ENCODE data around the gene DDX24.

The DDX24 gene

DNA sequence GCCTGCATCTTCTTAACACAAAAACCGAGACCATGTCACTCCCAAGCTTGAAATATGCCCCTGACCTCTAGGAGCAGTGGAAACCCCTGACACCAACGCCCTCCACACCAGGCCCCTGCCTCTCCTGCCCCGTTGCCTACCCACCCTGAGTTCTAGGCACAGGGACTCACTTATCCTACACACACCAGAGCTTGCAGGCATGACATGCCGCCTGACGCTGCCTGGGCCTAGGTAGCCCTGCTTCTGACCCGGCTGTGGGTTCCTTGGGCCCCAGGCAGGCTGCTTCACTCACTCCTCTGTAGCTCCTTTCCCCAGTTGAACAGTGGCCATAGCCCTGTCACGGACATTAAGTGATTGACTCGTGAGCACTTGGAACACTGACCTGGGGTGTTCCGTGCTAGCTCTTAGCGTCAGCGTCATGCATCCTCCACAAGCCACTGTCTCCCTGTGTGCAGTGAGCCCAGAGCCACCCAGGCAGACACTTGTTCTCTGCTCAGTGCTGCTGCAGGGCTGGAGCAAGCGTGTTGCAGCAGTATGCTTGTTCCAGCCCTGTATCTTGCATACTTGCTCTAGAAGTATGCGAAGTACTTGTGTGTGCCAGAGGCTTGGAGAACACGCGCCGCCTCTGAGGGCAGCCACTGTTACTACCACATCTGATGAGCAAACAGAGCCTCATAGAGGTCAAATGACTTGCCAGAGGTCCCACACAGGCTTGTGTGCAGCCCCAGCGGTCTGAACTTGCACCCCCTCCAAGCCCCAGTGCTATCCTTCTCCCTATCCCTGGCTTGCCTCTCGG, 39.3 kb downstream of the DDX24 start:
- Mint-ChIP-seq H3K9me3 (ENCODE audit: low read depth) (no peaks in the 10 kb centered on the region), H3K4me1 (ENCODE audit: low read depth) (peaks cover 1% of the 10 kb centered on the region), H3K27me3 (no peaks in the 10 kb centered on the region), H3K36me3 (no peaks in the 10 kb centered on the region), H3K4me3 (no peak overlapping the region), H3K27ac (no peak overlapping the region)

DNA sequence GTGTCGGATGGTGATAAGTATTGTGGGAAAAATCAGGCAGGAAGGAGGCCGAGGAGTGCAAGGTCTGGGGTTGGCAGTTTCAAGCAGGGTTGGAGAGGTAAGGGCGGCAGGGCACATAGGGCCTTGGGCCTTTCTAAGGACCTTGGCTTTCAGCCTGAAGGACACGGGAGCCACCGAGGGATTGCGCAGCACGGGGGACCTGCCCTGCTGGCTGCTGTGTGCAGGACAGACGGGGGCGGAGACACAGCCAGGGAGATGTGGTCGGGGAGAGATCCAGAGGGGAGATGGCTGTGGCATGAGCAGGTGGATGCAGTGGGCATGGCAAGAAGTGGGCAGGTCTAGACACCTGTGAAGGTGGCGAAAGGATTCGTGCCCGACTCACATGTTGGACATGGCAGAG, 40.2 kb downstream of the DDX24 start:
- no peak overlapping the region for H3K4me3 Mint-ChIP-seq
- no peak overlapping the region for H3K27ac Mint-ChIP-seq
- H3K36me3 Mint-ChIP-seq = no peaks in the 10 kb centered on the region
- H3K4me1 Mint-ChIP-seq (ENCODE audit: low read depth) = peaks cover 3% of the 10 kb centered on the region
- no peaks in the 10 kb centered on the region for H3K9me3 Mint-ChIP-seq (ENCODE audit: low read depth)
- no peaks in the 10 kb centered on the region for H3K27me3 Mint-ChIP-seq

DNA sequence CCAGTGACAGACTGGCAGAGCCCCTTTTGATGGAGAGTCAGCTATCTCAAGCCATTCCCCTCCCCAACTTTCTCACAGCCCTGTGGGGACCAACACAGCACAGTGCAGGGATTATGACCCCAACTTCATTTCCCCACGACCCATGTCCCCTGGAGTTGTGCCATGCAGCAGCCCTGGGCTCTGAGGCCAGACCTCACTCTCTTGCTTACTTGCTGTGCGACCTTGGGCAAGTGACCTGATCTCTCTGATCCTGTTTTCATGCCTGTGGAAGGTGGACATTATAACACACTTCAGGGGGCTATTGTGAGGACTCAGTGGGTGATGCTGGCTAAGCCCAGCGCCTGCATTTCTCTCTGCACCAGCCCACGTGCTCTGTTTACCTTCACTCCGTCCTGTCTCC, 40.8 kb downstream of the DDX24 start:
- H3K4me3 Mint-ChIP-seq = no peak overlapping the region
- peaks cover 3% of the 10 kb centered on the region for H3K4me1 Mint-ChIP-seq (ENCODE audit: low read depth)
- no peaks in the 10 kb centered on the region for H3K27me3 Mint-ChIP-seq
- no peak overlapping the region for H3K27ac Mint-ChIP-seq
- H3K9me3 Mint-ChIP-seq (ENCODE audit: low read depth) = no peaks in the 10 kb centered on the region
- no peaks in the 10 kb centered on the region for H3K36me3 Mint-ChIP-seq

DNA sequence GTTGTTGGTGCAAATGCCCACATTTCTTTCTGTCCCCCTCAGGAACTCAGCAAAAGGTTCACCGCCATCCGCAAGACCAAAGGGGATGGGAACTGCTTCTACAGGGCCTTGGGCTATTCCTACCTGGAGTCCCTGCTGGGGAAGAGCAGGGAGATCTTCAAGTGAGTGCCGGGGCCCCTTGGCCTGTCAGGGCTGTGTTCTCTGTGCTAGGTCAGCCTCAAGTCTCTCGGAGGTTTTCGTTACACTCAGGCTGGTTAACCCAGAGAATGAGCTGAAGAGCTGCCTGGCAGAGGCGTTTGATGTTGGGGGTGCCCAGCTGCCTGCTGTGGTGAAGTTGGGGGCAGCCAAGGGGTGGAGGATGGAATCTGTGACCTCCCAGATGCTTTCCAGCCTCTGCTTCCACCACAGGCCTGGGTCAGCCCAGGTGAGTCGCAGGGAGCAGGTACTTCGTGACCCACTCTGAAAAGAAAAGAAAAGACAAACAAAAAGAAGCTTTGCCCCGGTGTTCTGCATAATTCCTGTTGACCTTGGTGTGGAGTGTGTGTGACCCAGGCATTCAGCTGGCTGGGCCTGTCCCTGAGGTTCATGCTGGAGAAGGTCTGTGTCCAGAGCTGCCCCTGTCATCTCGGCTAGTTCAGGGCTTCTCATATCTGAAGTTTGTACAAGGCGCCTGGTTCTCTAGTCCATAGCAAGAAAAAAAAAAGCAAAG, 41.9 kb downstream of the DDX24 start:
- H3K4me3 Mint-ChIP-seq = no peak overlapping the region
- H3K9me3 Mint-ChIP-seq (ENCODE audit: low read depth) = no peaks in the 10 kb centered on the region
- peaks cover 3% of the 10 kb centered on the region for H3K4me1 Mint-ChIP-seq (ENCODE audit: low read depth)
- H3K27ac Mint-ChIP-seq = no peak overlapping the region
- H3K27me3 Mint-ChIP-seq = no peaks in the 10 kb centered on the region
- no peaks in the 10 kb centered on the region for H3K36me3 Mint-ChIP-seq

DNA sequence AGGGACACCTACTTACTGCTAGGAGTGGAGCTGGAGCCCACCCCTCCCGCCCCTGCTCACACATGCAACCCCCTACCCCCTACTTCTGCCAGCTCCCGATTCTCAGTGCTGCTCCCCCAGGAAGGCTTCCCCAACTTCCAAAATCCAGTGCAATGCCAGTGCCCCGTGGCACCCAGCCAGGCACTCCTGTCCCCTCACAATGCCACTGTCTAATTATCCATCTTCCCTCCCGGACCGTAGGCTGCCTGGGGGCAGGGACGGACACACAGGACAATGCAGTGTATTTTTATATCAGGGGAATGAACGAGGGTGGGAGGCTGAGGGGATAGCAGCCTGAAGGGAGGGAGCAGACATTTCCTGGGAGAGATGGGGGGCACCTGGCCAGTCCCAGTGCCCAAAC, 42.5 kb downstream of the DDX24 start:
- Mint-ChIP-seq H3K27ac (no peak overlapping the region), H3K4me1 (ENCODE audit: low read depth) (peaks cover 3% of the 10 kb centered on the region), H3K27me3 (no peaks in the 10 kb centered on the region), H3K36me3 (no peaks in the 10 kb centered on the region), H3K4me3 (no peak overlapping the region), H3K9me3 (ENCODE audit: low read depth) (no peaks in the 10 kb centered on the region)

DNA sequence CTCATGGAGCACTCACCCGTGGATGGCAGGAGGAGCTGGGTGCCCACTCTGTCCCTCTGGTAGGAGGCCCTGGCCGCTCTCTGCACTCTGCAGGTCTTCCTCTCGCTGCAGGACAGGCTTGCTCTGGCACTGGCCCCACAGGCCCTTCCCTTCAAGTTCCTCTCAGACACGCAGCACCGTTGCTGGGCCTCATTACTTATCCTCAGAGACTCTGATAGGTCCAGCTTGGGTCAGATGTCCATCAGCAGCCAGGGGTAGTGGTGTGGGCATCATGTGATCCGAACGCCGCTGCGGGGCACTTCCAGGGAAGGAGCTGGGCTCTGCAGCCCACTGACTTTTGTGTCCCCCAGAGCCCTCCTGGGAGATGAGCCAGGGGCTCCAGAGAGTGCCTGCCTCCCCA, 43.0 kb downstream of the DDX24 start:
- no peaks in the 10 kb centered on the region for H3K27me3 Mint-ChIP-seq
- no peak overlapping the region for H3K4me3 Mint-ChIP-seq
- no peaks in the 10 kb centered on the region for H3K9me3 Mint-ChIP-seq (ENCODE audit: low read depth)
- no peak overlapping the region for H3K27ac Mint-ChIP-seq
- H3K4me1 Mint-ChIP-seq (ENCODE audit: low read depth) = peaks cover 3% of the 10 kb centered on the region
- H3K36me3 Mint-ChIP-seq = no peaks in the 10 kb centered on the region

DNA sequence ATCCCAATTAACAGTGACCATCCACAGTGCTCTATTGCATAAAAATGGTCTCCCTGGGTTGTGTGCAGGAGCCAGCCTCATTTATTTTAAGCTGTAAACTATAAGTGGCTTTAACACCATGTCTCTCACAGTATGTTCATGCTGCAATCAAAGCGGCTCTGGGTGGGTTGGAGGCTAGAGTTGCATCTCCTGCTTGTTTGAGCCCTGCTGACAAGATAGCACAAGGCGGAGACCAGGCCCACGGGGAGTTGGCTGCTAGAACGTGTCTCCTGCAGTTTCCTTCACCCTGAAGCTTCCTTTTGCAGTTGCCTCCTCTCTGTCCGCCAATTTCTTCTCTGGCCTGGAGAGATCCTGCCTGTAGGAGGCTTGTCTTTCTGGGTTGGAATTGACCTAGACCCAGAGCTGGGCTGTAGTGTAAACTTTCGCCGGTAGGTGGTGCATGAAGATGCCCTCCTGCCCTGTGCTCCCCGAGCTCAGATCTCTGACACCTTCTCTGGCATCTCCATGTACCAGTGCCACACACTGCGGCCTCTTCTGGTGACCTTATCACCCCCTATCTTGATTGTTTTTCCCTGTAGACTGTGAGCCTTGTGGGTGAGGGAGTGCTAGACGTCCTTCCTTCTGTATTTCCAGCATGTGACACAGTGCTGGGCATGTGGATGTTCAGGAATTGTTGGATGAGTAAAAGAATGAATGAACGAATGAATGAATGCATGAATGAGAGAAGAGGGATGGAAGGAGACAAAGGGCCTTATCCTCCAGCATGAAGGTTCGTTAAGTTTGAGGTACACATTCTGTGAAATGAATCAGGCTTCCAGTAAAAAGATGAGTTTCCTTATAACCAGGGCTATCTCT, 44.5 kb downstream of the DDX24 start:
- Mint-ChIP-seq H3K27ac (peak overlapping the region; percentile 24), H3K4me1 (ENCODE audit: low read depth) (peaks cover 3% of the 10 kb centered on the region), H3K36me3 (no peaks in the 10 kb centered on the region), H3K27me3 (no peaks in the 10 kb centered on the region), H3K4me3 (no peak overlapping the region), H3K9me3 (ENCODE audit: low read depth) (no peaks in the 10 kb centered on the region)

DNA sequence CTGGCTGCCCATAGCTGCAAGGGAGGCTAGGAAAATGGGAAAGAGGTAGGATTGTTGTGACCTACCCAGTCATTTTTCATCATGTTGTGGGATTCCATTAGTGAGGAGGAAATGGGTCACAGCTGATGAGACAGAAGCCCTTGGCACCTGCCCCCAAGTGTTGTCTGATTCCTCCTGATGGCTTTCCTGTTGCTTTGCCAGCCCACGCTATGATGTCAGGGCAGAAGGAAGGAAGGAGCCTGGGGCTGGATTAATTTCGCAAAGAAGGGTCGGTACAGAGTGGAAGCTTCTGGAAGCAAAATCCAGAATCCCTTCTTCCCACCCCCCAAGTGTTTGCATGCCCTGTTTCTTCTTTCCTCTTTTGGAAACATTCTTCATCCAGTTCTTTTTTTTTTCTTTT, 46.1 kb downstream of the DDX24 start:
- H3K27me3 Mint-ChIP-seq = no peaks in the 10 kb centered on the region
- H3K27ac Mint-ChIP-seq = no peak overlapping the region

DNA sequence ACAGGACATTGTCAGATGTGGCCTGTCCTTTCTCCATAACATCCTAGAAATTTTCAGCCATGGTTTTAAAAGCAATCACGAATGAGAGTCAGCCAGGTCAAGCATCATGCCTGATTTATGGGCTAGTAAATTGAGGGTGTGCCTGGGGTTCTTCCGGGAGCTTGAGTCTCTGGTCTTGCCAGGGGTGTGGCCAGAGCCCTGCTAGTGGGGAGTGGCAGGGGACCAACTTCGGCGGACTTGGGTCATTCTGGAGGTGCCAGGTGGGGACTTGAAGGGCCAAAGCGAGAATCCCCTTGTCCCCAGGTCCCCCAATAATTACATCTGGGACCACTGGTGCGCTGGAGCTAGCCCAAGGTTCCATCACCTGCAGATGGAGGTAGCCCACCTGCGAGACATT, 49.1 kb downstream of the DDX24 start:
- Mint-ChIP-seq H3K36me3 (no peaks in the 10 kb centered on the region), H3K27ac (no peak overlapping the region), H3K4me3 (no peak overlapping the region), H3K4me1 (ENCODE audit: low read depth) (peaks cover 13% of the 10 kb centered on the region), H3K9me3 (ENCODE audit: low read depth) (no peaks in the 10 kb centered on the region), H3K27me3 (no peaks in the 10 kb centered on the region)

More for the DNA sequence above, 46.1 kb downstream of the DDX24 start:
- Mint-ChIP-seq H3K4me3 (no peak overlapping the region), H3K4me1 (ENCODE audit: low read depth) (peaks cover 3% of the 10 kb centered on the region), H3K36me3 (no peaks in the 10 kb centered on the region), H3K9me3 (ENCODE audit: low read depth) (no peaks in the 10 kb centered on the region)

DNA sequence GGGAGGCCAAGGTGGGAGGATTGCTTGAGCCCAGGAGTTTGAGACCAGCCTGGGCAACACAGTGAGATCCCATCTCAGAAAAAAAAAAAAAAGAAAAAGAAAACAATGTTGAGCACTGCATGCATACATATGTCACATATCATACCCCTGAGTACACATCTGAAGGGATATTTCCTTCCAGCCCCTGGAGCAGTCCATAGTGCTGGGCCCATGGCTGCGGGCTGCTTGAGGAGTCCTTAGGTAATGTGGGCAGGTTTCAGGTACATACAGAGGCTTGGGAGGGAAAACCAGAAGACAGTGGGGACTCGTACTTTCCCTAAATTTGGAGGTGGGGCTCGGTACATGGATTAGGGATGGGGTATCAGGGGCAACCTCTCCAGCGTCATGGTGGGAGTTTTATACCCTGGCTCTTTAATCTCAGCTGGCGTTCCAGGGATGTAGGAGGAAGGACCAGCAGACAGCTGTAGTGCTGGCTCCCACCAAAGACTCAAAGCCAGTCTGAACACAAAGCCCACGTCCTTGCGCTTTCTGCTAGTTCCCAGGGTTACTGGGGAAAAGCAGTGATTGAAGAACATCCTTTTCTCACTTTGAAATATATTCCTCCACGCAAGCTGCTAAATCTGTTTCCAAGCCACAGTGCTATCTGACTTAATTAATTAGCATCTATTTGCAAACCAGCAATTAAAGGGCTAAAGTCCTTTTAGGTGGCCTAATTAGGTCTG, 49.7 kb downstream of the DDX24 start:
- peaks cover 10% of the 10 kb centered on the region for H3K4me1 Mint-ChIP-seq (ENCODE audit: low read depth)
- H3K9me3 Mint-ChIP-seq (ENCODE audit: low read depth) = no peaks in the 10 kb centered on the region
- no peaks in the 10 kb centered on the region for H3K36me3 Mint-ChIP-seq
- H3K27ac Mint-ChIP-seq = no peak overlapping the region
- no peak overlapping the region for H3K4me3 Mint-ChIP-seq
- H3K27me3 Mint-ChIP-seq = no peaks in the 10 kb centered on the region

DNA sequence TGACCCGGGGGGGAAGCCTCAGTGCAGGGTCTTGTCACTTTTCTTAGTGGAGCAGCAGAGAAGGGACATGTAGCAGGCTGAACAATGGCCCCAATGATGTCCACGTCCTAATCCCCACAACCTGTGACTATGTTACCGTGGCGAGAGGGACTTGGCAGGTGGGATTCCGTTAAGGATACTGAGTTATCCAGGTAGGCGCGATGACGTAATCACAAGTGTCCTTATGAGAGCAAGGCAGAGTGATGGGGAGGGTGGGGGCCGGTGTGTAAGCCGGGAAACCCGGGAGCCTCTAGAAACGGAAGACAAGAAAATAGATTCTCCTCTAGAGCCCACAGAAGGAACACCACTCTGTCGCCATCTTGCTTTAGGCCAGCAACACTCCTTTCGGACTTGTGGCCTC, 50.4 kb downstream of the DDX24 start:
- no peaks in the 10 kb centered on the region for H3K9me3 Mint-ChIP-seq (ENCODE audit: low read depth)
- no peak overlapping the region for H3K4me3 Mint-ChIP-seq
- H3K4me1 Mint-ChIP-seq (ENCODE audit: low read depth) = peaks cover 16% of the 10 kb centered on the region
- no peaks in the 10 kb centered on the region for H3K36me3 Mint-ChIP-seq
- no peak overlapping the region for H3K27ac Mint-ChIP-seq
- no peaks in the 10 kb centered on the region for H3K27me3 Mint-ChIP-seq

DNA sequence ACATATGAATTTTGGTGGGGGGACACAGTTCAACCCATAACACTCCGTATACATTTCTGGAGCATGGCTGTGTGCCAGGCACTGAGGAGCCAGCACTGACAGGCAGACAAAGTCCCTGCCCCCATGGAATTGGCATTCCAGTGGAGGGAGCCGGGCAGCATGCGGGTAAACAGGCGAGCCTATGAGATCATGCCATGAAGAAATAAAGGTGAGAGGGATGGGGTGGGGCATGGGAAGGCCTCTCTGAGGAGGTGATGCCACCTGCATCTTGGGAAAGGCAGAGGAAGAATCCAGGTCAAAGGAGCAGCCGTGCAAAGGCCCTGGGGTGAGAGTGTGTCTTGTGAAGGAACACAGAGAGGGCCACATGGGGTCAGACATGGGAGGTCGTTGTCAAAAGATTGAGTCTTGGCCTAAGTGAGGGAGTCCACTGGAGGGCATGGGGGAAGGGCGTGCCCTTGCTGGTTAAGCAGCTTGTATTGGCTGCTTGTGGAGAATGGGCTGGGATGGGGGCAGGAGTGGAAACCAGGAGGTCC, 51.3 kb downstream of the DDX24 start:
- peaks cover 16% of the 10 kb centered on the region for H3K4me1 Mint-ChIP-seq (ENCODE audit: low read depth)
- no peak overlapping the region for H3K4me3 Mint-ChIP-seq
- H3K27me3 Mint-ChIP-seq = no peaks in the 10 kb centered on the region
- H3K27ac Mint-ChIP-seq = no peak overlapping the region
- H3K9me3 Mint-ChIP-seq (ENCODE audit: low read depth) = no peaks in the 10 kb centered on the region
- H3K36me3 Mint-ChIP-seq = no peaks in the 10 kb centered on the region

DNA sequence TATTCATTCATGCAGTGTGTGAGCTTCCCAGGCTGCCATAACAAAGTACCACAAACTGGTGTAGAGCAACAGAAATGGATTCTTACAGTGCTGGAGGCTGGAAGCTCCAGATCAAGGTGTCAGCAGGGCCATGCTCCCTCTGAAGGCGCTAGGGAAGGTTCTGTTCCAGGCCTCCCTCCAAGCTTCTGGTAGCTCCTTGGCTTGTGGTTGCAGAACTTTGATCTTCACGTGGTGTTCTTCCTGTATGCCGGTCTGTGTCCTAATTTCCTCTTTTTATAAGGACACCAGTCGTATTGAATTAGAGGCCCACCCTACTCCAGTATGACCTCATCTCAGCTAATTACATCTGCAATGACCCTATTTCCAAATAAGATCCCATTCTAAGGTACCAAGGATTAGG, 51.7 kb downstream of the DDX24 start:
- Mint-ChIP-seq H3K27ac (no peak overlapping the region), H3K4me1 (ENCODE audit: low read depth) (peaks cover 16% of the 10 kb centered on the region), H3K36me3 (no peaks in the 10 kb centered on the region), H3K4me3 (no peak overlapping the region), H3K27me3 (no peaks in the 10 kb centered on the region), H3K9me3 (ENCODE audit: low read depth) (no peaks in the 10 kb centered on the region)

DNA sequence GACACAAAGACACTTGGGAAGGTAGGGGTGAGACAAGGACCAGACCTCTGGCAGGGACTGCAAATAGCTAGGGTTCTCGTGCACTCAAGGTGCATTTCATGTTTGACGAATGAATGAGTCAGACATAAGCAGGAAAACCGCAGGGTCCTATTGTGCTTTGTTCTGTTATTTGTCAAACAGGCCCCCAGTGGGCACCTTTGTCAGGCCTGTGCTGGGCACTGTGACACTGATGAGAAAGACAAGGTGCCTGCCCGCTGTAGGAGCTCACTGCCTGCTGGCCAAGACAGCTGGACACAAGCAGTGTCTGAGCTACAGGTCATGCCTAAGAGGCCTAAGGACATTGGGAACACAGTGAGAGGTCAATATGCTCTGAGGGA, 52.6 kb downstream of the DDX24 start:
- no peaks in the 10 kb centered on the region for H3K9me3 Mint-ChIP-seq (ENCODE audit: low read depth)
- peaks cover 16% of the 10 kb centered on the region for H3K4me1 Mint-ChIP-seq (ENCODE audit: low read depth)
- no peaks in the 10 kb centered on the region for H3K36me3 Mint-ChIP-seq
- H3K27ac Mint-ChIP-seq = peak overlapping the region; percentile 78
- H3K27me3 Mint-ChIP-seq = no peaks in the 10 kb centered on the region
- H3K4me3 Mint-ChIP-seq = peak overlapping the region; percentile 68

All from activated naive CD8-positive, alpha-beta T cell (primary cell).